ENCODE measurements around the gene UROC1. TPM values are rescaled to one million over a fixed set of nuclear protein-coding genes. Genes with fewer than 3 reads are reported as not detected.

Gene UROC1
- total and polyA plus RNA-seq, 2 of the 13 experiments (the other 11 are each of a cell fraction or from before 2014, with no cell fraction given), result 0.71 to 1.3 TPM

DNA sequence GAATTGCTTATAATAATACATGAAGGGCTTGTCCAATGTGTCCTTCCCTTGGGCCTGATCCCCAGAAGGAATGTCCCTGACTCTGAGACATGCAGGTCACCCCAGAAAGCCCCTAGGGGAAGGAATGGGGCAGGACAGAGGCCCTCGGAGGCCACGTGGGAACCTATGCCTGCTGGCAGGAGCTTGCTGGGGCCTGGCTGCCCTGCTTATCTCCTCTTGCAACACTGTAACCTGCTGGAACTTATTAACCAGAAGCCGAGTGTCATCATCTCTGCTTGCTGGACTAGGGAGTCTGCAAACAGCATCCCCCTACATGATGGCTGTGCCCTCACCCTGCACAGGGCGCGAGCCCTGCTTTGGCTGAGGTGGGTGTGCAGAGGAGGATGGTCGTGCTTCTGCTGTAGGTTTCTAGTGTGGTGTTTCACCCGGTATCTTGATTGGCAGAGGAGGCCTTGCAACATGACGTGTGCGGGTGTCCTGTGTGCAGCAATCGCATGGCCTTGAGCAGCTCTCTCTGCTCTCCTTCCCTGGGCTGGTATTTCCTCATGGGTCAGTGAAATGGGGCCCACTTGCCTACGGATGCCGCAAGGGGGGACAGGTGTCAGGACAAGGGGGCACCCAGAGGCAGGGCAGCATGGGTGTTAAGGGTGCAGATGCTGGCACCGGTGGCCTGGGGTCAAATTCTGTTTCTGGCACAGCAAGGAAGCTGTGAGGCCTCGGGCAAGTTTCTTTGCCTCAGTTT, 11.4 kb upstream of the UROC1 start (continued):
- TF ChIP-seq, protein P1, sequence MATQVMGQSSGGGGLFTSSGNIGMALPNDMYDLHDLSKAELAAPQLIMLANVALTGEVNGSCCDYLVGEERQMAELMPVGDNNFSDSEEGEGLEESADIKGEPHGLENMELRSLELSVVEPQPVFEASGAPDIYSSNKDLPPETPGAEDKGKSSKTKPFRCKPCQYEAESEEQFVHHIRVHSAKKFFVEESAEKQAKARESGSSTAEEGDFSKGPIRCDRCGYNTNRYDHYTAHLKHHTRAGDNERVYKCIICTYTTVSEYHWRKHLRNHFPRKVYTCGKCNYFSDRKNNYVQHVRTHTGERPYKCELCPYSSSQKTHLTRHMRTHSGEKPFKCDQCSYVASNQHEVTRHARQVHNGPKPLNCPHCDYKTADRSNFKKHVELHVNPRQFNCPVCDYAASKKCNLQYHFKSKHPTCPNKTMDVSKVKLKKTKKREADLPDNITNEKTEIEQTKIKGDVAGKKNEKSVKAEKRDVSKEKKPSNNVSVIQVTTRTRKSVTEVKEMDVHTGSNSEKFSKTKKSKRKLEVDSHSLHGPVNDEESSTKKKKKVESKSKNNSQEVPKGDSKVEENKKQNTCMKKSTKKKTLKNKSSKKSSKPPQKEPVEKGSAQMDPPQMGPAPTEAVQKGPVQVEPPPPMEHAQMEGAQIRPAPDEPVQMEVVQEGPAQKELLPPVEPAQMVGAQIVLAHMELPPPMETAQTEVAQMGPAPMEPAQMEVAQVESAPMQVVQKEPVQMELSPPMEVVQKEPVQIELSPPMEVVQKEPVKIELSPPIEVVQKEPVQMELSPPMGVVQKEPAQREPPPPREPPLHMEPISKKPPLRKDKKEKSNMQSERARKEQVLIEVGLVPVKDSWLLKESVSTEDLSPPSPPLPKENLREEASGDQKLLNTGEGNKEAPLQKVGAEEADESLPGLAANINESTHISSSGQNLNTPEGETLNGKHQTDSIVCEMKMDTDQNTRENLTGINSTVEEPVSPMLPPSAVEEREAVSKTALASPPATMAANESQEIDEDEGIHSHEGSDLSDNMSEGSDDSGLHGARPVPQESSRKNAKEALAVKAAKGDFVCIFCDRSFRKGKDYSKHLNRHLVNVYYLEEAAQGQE (IDR thresholded peaks at IDR 0.05; ENCODE audit: borderline replicate concordance in 1 of 2, low read depth in 1 of 2, low read length in 2 of 2), result no peak
- peak; percentile 46; the same call in 1 of the 2 replicates for TF ChIP-seq YEATS2 (CRISPR knock-in tag; IDR thresholded peaks at IDR 0.05; ENCODE audit: borderline replicate concordance)
- peak; percentile 78 for TF ChIP-seq KDM2A (CRISPR knock-in tag; IDR thresholded peaks at IDR 0.05; ENCODE audit: borderline replicate concordance, low read depth)
- TF ChIP-seq ZNF326 (CRISPR knock-in tag; IDR thresholded peaks at IDR 0.05; ENCODE audit: borderline replicate concordance), result 0 out of 2 replicates have a peak, but pooled peaks have one; percentile 59
- TF ChIP-seq TCF7 (IDR thresholded peaks at IDR 0.05; ENCODE audit: low read depth), result peak; percentile 16; the same call in 1 of the 2 replicates
- TF ChIP-seq CHD4 (IDR thresholded peaks at IDR 0.05; ENCODE audit: borderline replicate concordance, low read length), result no peak
- no peak for TF ChIP-seq HNRNPK (IDR thresholded peaks at IDR 0.05; ENCODE audit: low read depth, low read length, poor library complexity, severe bottlenecking)
- TF ChIP-seq ZNF234 (CRISPR knock-in tag; conservative IDR thresholded peaks at IDR 0.05), result 0 out of 2 replicates have a peak, but pooled peaks have one; percentile 35
- TF ChIP-seq, protein P2, sequence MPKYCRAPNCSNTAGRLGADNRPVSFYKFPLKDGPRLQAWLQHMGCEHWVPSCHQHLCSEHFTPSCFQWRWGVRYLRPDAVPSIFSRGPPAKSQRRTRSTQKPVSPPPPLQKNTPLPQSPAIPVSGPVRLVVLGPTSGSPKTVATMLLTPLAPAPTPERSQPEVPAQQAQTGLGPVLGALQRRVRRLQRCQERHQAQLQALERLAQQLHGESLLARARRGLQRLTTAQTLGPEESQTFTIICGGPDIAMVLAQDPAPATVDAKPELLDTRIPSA (CRISPR knock-in tag; IDR thresholded peaks at IDR 0.05; ENCODE audit: borderline replicate concordance), result no peak; the same call in 1 of the 2 replicates
- TF ChIP-seq THYN1 (CRISPR knock-in tag; IDR thresholded peaks at IDR 0.05; ENCODE audit: borderline replicate concordance, low read depth), result no peak
- no peak for TF ChIP-seq ZNF816 (CRISPR knock-in tag; IDR thresholded peaks at IDR 0.05; ENCODE audit: borderline replicate concordance)
- no peak for TF ChIP-seq ZFP36L2 (CRISPR knock-in tag; IDR thresholded peaks at IDR 0.05)
- TF ChIP-seq ZNF207 (IDR thresholded peaks at IDR 0.05; ENCODE audit: borderline replicate concordance), result no peak
- 0 out of 2 replicates have a peak, but pooled peaks have one; percentile 19 for TF ChIP-seq ZNF616 (CRISPR knock-in tag; IDR thresholded peaks at IDR 0.05; ENCODE audit: low read depth)
- peak; percentile 74 for TF ChIP-seq MEIS1 (CRISPR knock-in tag; IDR thresholded peaks at IDR 0.05; ENCODE audit: borderline replicate concordance)
- TF ChIP-seq SNRNP70 (IDR thresholded peaks at IDR 0.05; ENCODE audit: low read depth, low read length), result no peak
- peak; percentile 88 for TF ChIP-seq AKAP8 (CRISPR knock-in tag; IDR thresholded peaks at IDR 0.05)
- peak; percentile 69; the same call in 1 of the 2 replicates for TF ChIP-seq ZNF749 (CRISPR knock-in tag; IDR thresholded peaks at IDR 0.05; ENCODE audit: borderline replicate concordance)
- no peak for TF ChIP-seq ZSCAN30 (CRISPR knock-in tag; IDR thresholded peaks at IDR 0.05)
- no peak for TF ChIP-seq NPAS2 (CRISPR knock-in tag; IDR thresholded peaks at IDR 0.05; ENCODE audit: borderline replicate concordance)
- no peak for TF ChIP-seq NBN (conservative IDR thresholded peaks at IDR 0.05)
- TF ChIP-seq, protein P3, sequence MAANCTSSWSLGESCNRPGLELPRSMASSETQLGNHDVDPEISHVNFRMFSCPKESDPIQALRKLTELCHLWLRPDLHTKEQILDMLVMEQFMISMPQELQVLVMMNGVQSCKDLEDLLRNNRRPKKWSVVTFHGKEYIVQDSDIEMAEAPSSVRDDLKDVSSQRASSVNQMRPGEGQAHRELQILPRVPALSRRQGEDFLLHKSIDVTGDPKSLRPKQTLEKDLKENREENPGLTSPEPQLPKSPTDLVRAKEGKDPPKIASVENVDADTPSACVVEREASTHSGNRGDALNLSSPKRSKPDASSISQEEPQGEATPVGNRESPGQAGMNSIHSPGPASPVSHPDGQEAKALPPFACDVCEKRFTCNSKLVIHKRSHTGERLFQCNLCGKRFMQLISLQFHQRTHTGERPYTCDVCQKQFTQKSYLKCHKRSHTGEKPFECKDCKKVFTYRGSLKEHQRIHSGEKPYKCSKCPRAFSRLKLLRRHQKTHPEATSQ (CRISPR knock-in tag; IDR thresholded peaks at IDR 0.05; ENCODE audit: borderline replicate concordance), result no peak
